NCI-H1092 (cell line): Measurements from ENCODE around the gene SZRD1.

Experiments used
- DNase-seq: peaks from one replicate; lab custom pipeline; 2025; lab: John Stamatoyannopoulos, UW

SZRD1 gene

DNA sequence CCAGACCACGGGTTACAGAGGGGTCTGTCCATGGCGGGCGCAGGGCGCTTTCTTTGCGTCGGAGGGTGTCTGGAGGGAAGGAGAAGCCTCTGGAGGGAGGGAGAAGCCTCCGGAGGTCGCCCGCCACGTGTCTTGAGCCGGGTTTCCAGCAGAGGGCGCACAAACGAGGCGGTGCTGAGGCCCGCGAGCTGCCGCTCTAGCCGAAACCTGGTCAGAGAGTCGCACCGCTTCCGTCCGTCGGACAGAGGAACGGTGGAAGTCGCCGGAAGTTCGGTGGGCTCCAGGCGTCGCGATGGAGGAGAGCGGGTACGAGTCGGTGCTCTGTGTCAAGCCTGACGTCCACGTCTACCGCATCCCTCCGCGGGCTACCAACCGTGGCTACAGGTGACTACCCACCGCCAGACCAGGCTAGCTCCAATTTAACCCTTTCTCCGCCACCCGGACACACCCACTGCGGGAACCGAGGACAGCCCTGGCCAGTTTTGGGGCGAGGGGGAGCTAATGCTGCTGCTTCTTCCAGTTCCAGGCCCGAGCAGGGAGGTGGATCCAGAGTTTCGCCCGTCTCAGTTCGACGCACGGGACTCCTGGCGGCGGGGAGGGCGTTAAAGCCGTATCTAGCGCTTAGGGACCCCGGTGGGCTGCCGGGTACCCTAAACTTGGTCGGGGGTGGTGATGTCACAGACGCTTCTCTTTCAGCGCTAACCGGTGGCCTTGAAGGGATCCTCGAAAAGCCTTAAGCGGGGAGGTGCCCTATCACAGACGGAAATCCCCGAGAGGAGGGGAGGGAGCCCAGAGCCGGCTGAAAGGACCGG is 73.6 kb downstream of the SZRD1 start, which contains the start of gene NECAP2:
Gene NECAP2 (plus strand): TSS at position 255 of the 812 bp plus-strand sequence. CDS start 38 bp downstream, at position 293.
- peak; percentile 94 for DNase-seq

GRCh38 chr1:16441282-16441665 is 74.2 kb downstream of the SZRD1 start:
- no peak for DNase-seq

DNA sequence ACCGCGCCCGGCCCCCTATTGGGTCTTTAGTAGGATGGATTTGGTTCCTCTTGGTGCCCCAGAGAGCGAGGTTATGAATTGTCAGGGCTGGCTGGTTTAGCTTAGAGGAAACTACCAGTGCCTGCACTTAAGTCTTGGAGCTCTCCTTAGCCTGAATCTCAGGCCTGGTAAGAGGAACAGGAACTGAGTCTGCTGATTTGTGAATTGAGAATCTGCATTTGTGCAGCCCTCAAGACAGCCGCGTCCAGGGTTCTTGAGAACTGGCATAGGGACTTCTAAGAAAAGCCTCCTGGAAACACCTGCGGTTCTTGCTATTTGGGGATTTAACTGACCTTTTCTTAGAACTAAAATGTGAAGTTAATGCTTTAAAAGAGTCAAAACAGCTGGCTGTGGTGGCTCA is 75.2 kb downstream of the SZRD1 start:
- DNase-seq: no peak

DNA sequence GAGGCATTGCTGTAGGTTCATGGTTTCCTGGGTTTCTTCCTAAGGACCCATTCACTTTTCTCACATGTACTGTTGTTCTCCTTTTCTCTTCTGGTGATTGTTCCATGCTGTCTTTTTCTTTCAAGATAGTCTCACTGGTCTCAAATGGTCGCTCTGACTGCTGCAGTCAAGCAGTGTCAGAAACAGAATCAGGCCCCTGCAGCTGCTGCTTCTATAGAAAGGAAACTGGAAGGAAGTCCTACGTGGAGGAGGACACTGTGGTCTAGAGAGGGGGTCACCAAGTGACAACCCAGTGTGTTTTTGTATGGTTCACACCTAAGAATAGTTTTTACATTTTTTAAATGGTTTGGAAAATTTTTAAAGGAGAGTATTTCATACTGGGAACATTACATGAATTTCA is 75.9 kb downstream of the SZRD1 start:
- DNase-seq: no peak

- no peak for DNase-seq
These were observed 77.1 kb downstream of the SZRD1 start for GRCh38 chr1:16443975-16444770.

- no peak for DNase-seq
These were observed 78.0 kb downstream of the SZRD1 start for GRCh38 chr1:16445052-16445451.

GRCh38 chr1:16446116-16446515 is 79.1 kb downstream of the SZRD1 start:
- DNase-seq: no peak

GRCh38 chr1:16447641-16448040 is 80.6 kb downstream of the SZRD1 start:
- DNase-seq: no peak
